NB4 (cell line): ENCODE data around the gene IZUMO4.
A peak's percentile ranks its signal among the peaks of the same experiment; 100 is the strongest.
"Not testable (repeated sequence)": the region's sequence is repeated elsewhere in the genome, so short reads cannot be mapped to it uniquely, and the experiment has no call there.

ENCODE experiments used
- DNase-seq: peaks from one replicate; pipeline ENCODE4 v3.0.0; 2010; ENCODE audit warnings: low read depth
- H3K4me3 ChIP-seq: one replicate; pipeline ENCODE4 v1.5.1; 2011; ENCODE audit warnings: mild to moderate bottlenecking, low read depth, low read length, moderate library complexity
- CTCF ChIP-seq: IDR thresholded peaks from one replicate; pipeline ENCODE4 v1.5.1; 2012; ENCODE audit warnings: low read depth, low read length
- MYC ChIP-seq: IDR thresholded peaks from 2 replicates; pipeline ENCODE4 v1.6.1; 2011; ENCODE audit warnings: low read depth, low read length
- POLR2A ChIP-seq: IDR thresholded peaks from 2 replicates; pipeline ENCODE4 v1.6.1; 2011; ENCODE audit warnings: mild to moderate bottlenecking; ENCODE audit not compliant: insufficient read length; ENCODE audit errors: extremely low read depth
- TF ChIP-seq, protein P1 (sequence below): IDR thresholded peaks from 2 replicates; pipeline ENCODE4 v1.6.1; 2011; ENCODE audit warnings: low read depth, low read length

IZUMO4 gene

GRCh38 chr19:2079865-2080301, 16.8 kb upstream of the IZUMO4 start:
- no peak for DNase-seq
- TF ChIP-seq POLR2A (no peak), CTCF (no peak), MYC (no peak)
- TF ChIP-seq, protein P1, sequence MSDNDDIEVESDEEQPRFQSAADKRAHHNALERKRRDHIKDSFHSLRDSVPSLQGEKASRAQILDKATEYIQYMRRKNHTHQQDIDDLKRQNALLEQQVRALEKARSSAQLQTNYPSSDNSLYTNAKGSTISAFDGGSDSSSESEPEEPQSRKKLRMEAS = no peak
- H3K4me3 ChIP-seq = no peak overlapping the region

DNA sequence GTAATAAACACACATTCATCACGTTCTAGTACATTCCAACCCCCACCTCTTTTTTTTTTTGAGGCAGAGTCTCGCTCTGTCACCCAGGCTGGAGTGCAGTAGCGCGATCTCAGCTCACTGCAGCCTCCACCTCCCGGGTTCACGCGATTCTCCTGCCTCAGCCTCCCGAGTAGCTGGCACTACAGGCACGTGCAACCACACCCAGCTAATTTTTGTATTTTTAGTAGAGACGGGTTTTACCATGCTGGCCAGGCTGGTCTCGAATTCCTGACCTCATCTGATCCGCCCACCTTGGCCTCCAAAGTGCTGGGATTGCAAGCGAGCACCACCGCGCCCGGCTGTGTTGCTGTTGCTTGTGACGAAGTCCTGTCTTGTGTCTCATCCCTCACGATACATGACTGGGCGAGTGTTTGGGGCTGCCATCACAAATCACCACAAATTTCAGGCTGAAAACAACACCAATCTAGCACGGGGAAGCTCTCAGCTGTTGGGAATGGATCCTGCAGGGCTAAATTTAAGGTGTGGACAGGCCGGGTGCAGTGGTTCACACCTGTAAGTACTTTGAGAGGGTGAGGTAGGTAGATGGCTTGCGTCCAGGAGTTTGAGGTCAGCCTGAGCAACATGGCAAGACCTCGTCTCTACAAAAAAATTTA, 16.3 kb upstream of the IZUMO4 start:
- no peak for TF ChIP-seq POLR2A
- TF ChIP-seq CTCF = no peak
- TF ChIP-seq MYC = no peak
- TF ChIP-seq, protein P1 = no peak
- no peak for DNase-seq
- H3K4me3 ChIP-seq = no peak overlapping the region

DNA sequence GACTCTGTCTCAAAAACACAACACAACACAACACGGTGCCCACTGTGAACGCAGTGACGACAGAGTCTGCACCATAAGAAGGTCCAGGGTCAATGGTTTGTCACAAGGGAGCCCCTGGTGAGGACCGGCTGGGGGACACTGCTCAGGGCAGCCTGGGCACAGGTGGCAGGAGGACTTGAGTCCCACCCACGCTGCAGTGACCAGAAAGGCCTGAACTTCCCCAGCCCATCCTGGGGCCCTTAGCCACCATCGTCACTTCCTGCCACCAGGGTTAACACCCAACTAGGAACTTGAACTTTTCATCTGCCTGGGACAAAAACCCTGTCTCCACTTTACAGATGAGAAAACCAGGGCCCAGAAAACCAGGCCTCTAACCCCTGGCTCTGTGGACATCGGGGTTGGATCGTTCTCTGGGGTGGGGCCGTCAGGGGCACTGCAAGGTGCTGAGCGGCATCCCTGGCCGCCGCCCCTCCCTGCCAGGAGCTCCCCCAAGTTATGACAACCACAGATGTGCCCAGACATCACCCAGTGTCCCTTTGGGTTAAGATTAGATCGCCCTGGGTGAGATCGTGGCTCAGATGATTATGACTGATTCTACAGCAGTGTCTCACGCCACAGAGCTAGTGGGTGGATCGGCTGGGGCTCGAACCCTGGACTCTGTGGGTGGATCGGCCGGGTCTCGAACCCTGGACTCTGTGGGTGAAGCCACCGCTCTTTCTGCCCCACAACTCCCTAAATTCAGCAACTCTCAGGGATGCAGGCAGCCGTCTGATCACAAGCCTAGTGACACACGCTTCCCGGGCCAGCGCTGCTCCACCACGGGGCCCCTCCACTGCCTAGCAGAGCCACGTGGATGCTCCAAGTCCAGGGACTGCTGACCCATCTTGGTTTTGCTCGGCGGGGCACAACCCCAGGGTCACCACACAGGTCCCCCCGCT, 14.6 kb upstream of the IZUMO4 start:
- H3K4me3 ChIP-seq = peak overlapping the region; percentile 69
- TF ChIP-seq POLR2A (no peak), MYC (no peak), CTCF (no peak)
- TF ChIP-seq, protein P1 = no peak
- peak; percentile 59 for DNase-seq

DNA sequence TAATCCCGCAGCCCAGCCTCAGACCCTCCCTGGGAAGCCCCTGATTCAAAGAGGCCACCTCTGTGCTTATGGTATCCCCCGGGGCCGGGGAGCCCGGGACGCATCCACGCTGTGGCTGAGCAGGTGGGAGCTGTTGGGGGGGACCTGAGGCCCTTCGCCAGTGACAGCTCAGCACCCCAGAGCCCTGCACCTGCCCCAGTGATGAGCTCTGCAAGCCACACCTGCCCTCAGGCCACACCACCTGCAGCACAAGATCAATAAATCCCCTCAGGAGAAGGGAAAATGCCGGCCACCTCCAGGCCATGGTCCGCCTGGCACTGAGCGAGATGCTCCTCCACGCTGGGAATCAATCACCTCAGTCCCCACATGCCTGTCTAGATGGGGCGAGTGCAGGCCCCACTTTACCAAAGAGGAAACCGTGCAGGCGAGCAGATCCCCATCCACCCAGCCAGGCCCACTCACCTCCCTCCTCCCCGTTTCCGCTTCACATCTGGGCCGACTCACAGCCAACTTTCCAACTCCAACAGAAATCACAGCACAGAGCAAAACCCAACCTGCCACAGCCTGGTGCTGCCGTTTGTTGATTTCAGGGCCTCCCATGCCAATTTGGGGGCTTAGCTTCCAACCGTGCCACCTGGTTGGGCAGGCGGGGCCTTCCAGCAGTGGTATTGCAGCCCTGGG, 13.4 kb upstream of the IZUMO4 start:
- peak; percentile 37 for DNase-seq
- peak overlapping the region; percentile 69 for H3K4me3 ChIP-seq
- 0 out of 2 replicates have a peak, but pooled peaks have one; percentile 24 for TF ChIP-seq MYC
- TF ChIP-seq, protein P1 = no peak

DNA sequence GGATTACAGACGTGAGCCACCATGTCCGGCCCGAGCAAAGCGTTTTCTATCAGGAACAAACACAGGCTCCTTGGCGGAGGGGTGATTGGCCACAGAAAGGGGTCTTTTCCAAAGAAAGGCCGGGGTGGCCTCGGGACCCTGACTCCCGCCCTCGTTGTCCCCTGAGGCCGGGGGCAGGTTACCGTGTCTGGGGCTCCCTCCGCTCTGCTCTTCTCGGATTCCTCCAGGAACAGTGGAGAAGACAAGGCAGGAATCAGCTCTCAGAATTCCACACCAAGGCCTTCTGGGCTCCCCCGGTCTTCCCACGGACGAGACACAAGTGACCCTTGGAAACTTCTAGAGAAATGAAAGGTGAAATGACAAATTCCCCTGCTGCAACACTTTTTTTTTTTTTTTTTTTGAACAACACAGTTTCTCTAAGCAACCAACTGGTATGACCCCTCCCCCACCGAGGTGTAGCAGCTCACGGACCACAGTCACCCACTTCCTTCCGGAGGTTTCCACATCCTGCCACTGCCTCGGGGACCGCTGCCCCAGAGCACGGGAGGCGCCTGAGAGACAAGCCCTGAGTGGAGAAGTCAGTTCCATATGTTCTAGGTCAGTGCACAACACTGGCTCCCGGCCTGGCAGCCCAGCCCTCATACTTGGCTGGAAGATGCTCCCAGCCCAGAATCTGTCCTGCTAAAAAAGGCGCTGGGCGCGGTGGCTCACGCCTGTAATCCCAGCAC, 11.6 kb upstream of the IZUMO4 start:
- peak overlapping the region; percentile 69 for H3K4me3 ChIP-seq
- peak; percentile 96 for DNase-seq
- TF ChIP-seq, protein P1 = peak; percentile 40; the same call in 1 of the 2 replicates
- TF ChIP-seq POLR2A (peak; percentile 27), CTCF (no peak), MYC (peak; percentile 48)

DNA sequence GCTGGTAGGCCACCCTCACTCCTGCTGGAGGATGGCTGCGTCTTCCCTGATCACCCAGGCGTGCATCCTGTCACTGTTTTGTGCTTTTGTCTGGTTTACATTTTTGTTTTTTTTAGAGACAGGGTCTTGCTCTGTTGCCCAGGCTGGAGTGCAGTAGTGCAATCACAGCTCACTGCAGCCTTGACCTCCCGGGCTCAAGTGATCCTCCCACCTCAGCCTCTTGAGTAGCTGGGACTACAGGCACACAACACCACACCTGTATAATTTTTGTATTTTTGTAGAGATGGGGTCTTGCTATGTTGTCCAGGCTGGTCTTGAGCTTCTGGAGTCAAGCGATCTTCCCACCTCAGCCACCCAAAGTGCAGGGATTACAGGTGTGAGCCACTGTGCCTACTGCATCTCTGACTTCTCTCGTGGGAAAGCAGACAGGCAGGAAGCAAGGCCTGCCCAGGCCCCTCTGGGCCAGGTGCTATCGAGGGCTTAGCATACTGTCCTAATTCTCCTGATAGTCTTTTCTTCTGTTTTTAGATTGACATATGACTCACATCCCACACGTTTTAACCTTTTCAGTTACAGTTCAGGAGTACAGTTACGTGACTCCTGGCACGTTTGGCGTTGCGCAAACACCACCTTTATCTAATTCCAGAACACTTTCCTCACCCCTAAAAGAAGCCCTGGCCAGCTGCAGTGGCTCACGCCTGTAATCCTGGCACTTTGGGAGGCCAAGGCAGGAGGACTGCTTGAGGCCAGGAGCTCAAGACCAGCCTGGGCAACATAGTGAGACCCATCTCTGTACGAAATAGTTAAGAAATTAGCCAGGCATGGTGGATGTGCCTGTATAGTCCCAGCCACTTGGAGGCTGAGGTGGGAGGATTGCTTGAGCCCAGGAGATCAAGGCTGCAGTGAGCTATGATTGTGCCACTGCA, 9.8 kb upstream of the IZUMO4 start:
- not testable (repeated sequence) for H3K4me3 ChIP-seq
- peak; percentile 72 for DNase-seq
